GM12801 (cell line): ENCODE results near the gene NUP107.

Experiments used
- CTCF ChIP-seq: IDR thresholded peaks from one replicate; pipeline ENCODE4 v1.5.1; 2011; ENCODE audit warnings: control low read depth; ENCODE audit not compliant: insufficient read length; ENCODE audit errors: extremely low read depth

The NUP107 gene

DNA sequence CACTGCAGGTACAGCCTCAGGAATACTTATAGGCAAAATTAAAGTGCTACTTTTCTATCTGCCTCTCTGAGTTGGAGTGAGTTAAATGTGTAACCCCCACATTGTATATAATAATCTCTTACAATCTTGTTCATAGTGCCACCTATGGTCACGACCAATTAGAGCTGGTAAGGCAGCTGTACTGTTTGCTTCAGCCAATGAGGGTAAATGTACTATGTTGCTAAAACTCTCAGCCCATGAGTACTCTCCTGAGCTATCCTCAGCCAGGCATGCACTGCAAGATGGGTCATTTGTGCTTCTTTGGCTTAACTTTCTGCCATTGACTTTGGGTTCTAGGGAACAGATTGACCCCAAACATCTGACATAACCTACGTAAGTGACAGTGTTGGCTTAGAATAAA is 106.2 kb downstream of the NUP107 start:
- TF ChIP-seq CTCF: no peak

DNA sequence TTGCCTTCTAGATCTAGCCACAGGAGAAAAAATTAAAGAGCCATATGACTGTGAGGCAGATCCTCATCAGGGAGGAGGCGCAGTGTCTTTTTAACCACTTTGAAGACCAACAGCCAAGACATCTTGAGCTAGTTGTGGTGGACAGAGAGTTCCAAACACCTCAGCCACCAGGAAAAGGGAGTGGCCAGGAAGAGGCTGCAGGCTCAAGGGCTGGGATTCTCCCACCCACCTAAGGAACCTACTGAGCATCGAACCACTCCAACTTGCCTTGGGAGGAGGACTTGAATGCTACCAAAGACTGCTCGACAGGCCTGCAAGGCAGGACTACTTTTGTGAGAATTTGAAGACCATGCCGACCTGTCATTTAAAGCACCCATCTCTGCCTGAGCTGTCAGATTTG is 106.7 kb downstream of the NUP107 start:
- TF ChIP-seq CTCF: no peak

- no peak for TF ChIP-seq CTCF
Measured at GRCh38 chr12:68793975-68794652, 107.3 kb downstream of the NUP107 start.

- TF ChIP-seq CTCF: no peak
Measured at GRCh38 chr12:68794653-68795251, 108.0 kb downstream of the NUP107 start.
